Measurements from ENCODE around the gene MGAT1. TPM values are rescaled to one million over a fixed set of nuclear protein-coding genes. Genes with fewer than 3 reads are reported as not detected.
A peak's percentile ranks its signal among the peaks of the same experiment; 100 is the strongest.

MGAT1 gene
- total RNA-seq, 1 experiment from 2014 or later, result 28.6 TPM

DNA sequence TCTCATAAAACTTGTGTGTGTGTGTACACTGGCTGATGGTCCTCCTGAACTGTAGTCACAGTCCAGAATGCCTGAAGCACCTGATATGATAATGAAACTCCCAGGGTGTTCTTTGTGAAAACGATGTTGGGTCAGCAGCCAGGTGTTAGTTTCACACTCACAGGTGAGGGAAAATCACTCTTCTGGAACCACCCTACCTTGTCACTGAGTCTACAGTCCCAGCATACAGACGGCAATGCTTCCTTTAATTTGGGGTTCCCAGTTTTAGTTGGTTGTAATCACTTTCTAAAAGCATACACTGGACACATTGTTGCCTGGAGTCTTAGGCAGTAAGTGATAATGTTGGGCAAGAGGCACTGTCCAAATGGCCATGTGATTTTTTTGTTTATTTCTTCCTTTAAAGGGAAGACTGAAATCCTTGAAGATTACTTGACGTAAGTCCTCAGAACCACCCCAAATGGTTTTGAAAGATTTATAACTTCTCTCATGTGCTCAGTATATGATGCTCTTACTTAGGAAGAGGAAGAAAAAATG is 18.2 kb upstream of the MGAT1 start:
- Histone ChIP-seq H3K9me3 (ENCODE audit: low read length) (no peaks in the 10 kb centered on the region), H3K9ac (ENCODE audit: low read length) (no peak overlapping the region), H4K20me1 (ENCODE audit: insufficient read depth, low read depth, low read length) (no peaks in the 10 kb centered on the region), H2AFZ (ENCODE audit: low read length) (no peak overlapping the region), H3K4me3 (ENCODE audit: low read length) (no peak overlapping the region), H3K27ac (ENCODE audit: low read length) (no peak overlapping the region), H3K27me3 (ENCODE audit: low read length) (no peaks in the 10 kb centered on the region), H3K36me3 (ENCODE audit: insufficient read depth, low read length) (no peaks in the 10 kb centered on the region), H3K4me1 (ENCODE audit: low read length) (peaks cover 13% of the 10 kb centered on the region), H3K4me2 (ENCODE audit: low read depth, low read length, poor library complexity, severe bottlenecking) (no peak overlapping the region), H3K9me2 (replicated peaks; ENCODE audit: insufficient read depth, low read length) (no peaks in the 10 kb centered on the region), H3K79me2 (ENCODE audit: low read length) (no peaks in the 10 kb centered on the region)
- no peak for DNase-seq

DNA sequence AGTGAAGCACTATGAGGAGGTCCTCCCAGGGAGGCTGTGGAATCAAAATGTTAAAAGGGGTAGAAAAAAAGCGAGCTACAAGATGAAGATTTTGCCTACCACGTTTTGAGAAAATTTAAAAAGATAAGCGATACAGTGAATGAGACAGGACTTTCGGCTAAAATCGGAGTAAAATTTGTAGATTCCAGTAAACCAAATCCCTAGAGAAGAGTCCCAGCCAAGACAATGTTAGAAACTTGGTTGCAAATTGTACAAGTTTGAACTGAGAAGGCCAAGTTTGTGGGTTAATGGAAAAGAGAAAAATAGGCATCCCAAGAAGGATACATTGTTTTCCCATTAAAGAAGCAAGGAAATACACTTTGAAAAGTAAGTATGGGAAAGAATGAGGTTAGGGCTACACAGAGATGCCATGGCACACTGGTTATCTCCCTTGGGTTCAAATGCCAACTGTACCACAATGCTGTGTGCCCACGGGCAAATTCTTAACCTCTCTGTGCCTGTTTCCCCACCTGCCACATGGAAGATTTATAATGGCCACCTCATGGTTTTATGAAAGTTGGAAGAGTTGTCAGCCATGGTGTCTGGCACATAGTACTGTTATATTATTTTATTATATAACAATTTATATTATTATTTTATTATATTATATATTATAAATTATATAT is 16.2 kb upstream of the MGAT1 start:
- H2AFZ ChIP-seq (ENCODE audit: low read length), result no peak overlapping the region
- no peak for DNase-seq
- no peaks in the 10 kb centered on the region for H3K9me2 ChIP-seq (replicated peaks; ENCODE audit: insufficient read depth, low read length)
- H4K20me1 ChIP-seq (ENCODE audit: insufficient read depth, low read depth, low read length), result no peaks in the 10 kb centered on the region
- H3K4me3 ChIP-seq (ENCODE audit: low read length), result no peak overlapping the region
- no peaks in the 10 kb centered on the region for H3K36me3 ChIP-seq (ENCODE audit: insufficient read depth, low read length)
- H3K79me2 ChIP-seq (ENCODE audit: low read length), result no peaks in the 10 kb centered on the region
- no peaks in the 10 kb centered on the region for H3K27me3 ChIP-seq (ENCODE audit: low read length)
- H3K4me2 ChIP-seq (ENCODE audit: low read depth, low read length, poor library complexity, severe bottlenecking), result no peak overlapping the region
- H3K9me3 ChIP-seq (ENCODE audit: low read length), result no peaks in the 10 kb centered on the region
- no peak overlapping the region for H3K9ac ChIP-seq (ENCODE audit: low read length)
- no peak overlapping the region for H3K27ac ChIP-seq (ENCODE audit: low read length)
- H3K4me1 ChIP-seq (ENCODE audit: low read length), result peaks cover 15% of the 10 kb centered on the region

DNA sequence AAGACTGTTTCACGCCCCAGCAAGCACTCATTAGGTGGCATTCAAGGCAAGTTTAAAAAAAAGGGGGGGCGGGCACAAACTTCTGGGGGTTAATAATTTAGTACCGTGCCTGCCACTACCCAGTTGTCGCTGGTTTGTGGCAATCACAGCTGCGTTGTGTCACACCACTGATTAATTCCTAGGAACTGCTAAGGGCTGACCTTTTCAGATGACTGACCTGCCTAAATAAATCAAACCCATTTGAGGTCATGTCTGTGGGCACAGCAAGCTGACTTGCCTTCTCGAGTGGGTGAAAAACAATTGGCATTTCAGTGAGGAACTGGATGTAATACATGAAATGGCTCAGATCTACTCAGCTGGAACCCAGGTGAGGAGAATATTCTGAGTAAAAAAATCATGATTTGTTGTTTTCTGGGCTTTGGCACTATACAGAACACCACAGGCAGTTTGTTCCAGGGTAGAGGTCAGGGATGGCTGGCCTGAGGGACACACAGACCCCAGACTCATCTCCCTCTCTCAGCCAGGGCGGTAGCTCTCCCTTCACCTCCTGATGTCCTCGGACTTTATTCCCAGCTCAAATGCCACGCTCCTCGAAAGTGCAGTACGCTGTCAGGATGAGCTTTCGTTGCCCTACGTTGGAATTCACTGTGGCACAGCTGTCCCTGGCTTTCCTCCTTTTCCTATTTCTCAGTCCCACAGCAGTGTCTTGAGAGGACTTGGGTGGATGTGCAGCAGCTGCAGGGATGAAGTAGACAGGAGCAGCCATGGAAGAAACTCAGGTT is 15.5 kb upstream of the MGAT1 start:
- Histone ChIP-seq H2AFZ (ENCODE audit: low read length) (no peak overlapping the region), H3K4me3 (ENCODE audit: low read length) (no peak overlapping the region), H3K4me2 (ENCODE audit: low read depth, low read length, poor library complexity, severe bottlenecking) (peak overlapping the region; percentile 4)

DNA sequence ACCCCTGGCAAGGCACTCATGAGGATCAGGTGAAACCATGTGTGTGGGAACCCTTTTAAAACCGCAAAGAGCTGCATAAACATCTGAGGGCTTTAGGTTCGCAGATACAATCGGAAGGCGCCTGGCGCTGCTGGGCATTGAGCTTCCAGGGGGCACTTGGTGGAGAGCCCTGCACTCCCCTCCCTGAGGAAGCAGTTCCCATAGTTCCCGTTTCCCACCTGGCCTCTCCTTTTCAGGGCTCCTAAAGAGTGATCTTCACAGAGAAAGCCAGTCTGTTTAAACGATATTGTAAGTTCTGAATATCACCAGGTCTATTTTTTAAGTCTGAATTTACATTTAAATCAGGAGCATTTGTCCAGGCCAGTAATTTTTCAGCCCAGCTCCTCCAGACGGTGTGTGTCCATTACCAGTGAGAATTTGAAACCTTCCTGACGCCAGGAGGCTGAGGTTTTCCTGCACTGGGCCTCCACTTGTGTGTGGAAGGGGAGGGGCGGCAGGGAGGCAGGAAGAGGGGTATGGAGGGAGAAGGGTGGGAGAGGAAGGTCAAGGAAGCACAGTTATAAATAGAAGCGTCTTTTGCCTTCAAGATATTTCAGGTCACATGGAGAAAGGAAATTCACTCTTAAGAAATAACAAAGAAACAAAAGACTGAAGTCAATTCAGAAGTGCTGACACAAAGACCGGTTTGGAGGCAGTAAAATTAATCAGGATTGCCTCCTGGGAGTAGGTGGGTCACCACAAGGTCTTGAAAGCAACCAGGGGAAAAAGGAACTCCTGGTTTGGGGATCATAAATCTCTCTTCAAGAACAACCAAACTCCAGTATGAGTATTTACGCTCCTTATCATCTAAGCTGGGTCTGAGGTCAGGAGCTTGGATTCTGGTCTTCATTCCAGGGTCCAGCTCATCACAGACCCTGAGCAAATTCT is 14.3 kb upstream of the MGAT1 start:
- no peaks in the 10 kb centered on the region for H3K79me2 ChIP-seq (ENCODE audit: low read length)
- peak overlapping the region; percentile 13; the same call in 1 of the 2 replicates for H3K9ac ChIP-seq (ENCODE audit: low read length)
- peaks cover 15% of the 10 kb centered on the region for H3K4me1 ChIP-seq (ENCODE audit: low read length)
- no peak overlapping the region for H3K4me2 ChIP-seq (ENCODE audit: low read depth, low read length, poor library complexity, severe bottlenecking)
- peak overlapping the region; percentile 70; the same call in 1 of the 2 replicates for H2AFZ ChIP-seq (ENCODE audit: low read length)
- H3K27ac ChIP-seq (ENCODE audit: low read length), result no peak overlapping the region
- H3K36me3 ChIP-seq (ENCODE audit: insufficient read depth, low read length), result no peaks in the 10 kb centered on the region
- no peaks in the 10 kb centered on the region for H4K20me1 ChIP-seq (ENCODE audit: insufficient read depth, low read depth, low read length)
- H3K27me3 ChIP-seq (ENCODE audit: low read length), result no peaks in the 10 kb centered on the region
- H3K9me2 ChIP-seq (replicated peaks; ENCODE audit: insufficient read depth, low read length), result no peaks in the 10 kb centered on the region
- H3K9me3 ChIP-seq (ENCODE audit: low read length), result no peaks in the 10 kb centered on the region
- H3K4me3 ChIP-seq (ENCODE audit: low read length), result no peak overlapping the region
- DNase-seq, result no peak

More for the DNA sequence above, 15.5 kb upstream of the MGAT1 start:
- H3K9ac ChIP-seq (ENCODE audit: low read length), result no peak overlapping the region
- no peak for DNase-seq
- no peaks in the 10 kb centered on the region for H3K27me3 ChIP-seq (ENCODE audit: low read length)
- no peaks in the 10 kb centered on the region for H3K9me3 ChIP-seq (ENCODE audit: low read length)
- no peaks in the 10 kb centered on the region for H3K36me3 ChIP-seq (ENCODE audit: insufficient read depth, low read length)
- H3K9me2 ChIP-seq (replicated peaks; ENCODE audit: insufficient read depth, low read length), result no peaks in the 10 kb centered on the region
- H3K79me2 ChIP-seq (ENCODE audit: low read length), result no peaks in the 10 kb centered on the region
- peaks cover 15% of the 10 kb centered on the region for H3K4me1 ChIP-seq (ENCODE audit: low read length)
- H3K27ac ChIP-seq (ENCODE audit: low read length), result no peak overlapping the region
- no peaks in the 10 kb centered on the region for H4K20me1 ChIP-seq (ENCODE audit: insufficient read depth, low read depth, low read length)

DNA sequence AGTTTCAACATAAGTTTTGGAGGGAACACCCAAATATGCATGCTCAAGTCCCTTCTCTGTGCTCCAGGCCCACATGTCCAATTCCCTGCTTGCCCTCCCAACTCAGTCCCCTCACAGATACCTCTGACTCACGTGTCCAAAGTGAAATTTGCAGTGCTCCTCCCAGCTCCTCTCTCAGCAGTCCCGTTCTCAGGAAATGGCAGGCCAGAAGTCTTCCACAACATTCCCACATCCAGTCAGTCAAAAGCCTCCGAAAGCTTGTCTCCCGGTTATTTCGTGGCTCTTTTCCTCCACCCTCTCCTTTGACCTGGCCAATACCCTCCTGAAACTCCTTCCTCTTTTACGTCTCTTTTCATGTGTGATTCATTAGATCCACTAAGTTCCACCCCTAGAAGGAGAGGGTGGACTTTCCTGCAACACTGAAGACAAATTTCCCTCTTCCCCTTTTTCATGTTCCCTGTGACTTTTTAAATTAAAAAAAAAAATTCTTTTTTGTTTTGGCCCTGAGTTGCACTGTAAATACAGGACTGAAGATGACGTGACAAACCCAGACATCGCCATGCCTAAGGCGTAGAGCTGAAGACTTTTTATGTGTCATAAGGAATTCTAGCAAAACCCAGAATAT is 12.8 kb upstream of the MGAT1 start:
- Histone ChIP-seq H2AFZ (ENCODE audit: low read length) (no peak overlapping the region), H3K9me3 (ENCODE audit: low read length) (no peaks in the 10 kb centered on the region), H4K20me1 (ENCODE audit: insufficient read depth, low read depth, low read length) (no peaks in the 10 kb centered on the region), H3K4me3 (ENCODE audit: low read length) (no peak overlapping the region), H3K9ac (ENCODE audit: low read length) (no peak overlapping the region), H3K27ac (ENCODE audit: low read length) (no peak overlapping the region), H3K4me2 (ENCODE audit: low read depth, low read length, poor library complexity, severe bottlenecking) (no peak overlapping the region), H3K79me2 (ENCODE audit: low read length) (no peaks in the 10 kb centered on the region), H3K36me3 (ENCODE audit: insufficient read depth, low read length) (no peaks in the 10 kb centered on the region), H3K9me2 (replicated peaks; ENCODE audit: insufficient read depth, low read length) (no peaks in the 10 kb centered on the region), H3K4me1 (ENCODE audit: low read length) (peaks cover 27% of the 10 kb centered on the region), H3K27me3 (ENCODE audit: low read length) (no peaks in the 10 kb centered on the region)
- no peak for DNase-seq

DNA sequence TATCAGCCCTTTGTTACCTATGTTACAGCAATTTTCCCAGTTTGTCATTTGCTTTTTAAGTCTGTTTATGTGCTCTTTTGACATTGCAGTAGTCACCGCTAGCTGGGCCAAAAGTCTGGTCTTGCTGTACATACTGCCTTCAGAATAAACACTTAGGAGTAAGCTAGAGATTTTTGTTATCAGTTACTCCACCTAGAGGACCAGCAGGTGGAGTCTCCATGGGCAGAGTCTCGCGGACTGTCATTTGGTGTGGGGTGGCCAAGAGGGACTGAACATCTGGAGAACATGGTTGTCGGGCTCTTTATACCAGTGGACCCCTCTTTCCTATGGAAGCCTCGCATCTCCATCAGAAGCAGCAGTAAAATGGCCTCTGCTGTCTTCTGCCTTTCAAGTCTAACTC is 10.8 kb upstream of the MGAT1 start:
- no peak overlapping the region for H3K9ac ChIP-seq (ENCODE audit: low read length)
- no peak overlapping the region for H3K4me2 ChIP-seq (ENCODE audit: low read depth, low read length, poor library complexity, severe bottlenecking)
- no peaks in the 10 kb centered on the region for H3K9me3 ChIP-seq (ENCODE audit: low read length)
- no peaks in the 10 kb centered on the region for H3K36me3 ChIP-seq (ENCODE audit: insufficient read depth, low read length)
- H2AFZ ChIP-seq (ENCODE audit: low read length), result no peak overlapping the region
- H3K79me2 ChIP-seq (ENCODE audit: low read length), result peaks cover 11% of the 10 kb centered on the region
- H3K27ac ChIP-seq (ENCODE audit: low read length), result no peak overlapping the region
- DNase-seq, result no peak
- H3K4me1 ChIP-seq (ENCODE audit: low read length), result peaks cover 38% of the 10 kb centered on the region
- no peaks in the 10 kb centered on the region for H3K27me3 ChIP-seq (ENCODE audit: low read length)
- no peak overlapping the region for H3K4me3 ChIP-seq (ENCODE audit: low read length)
- H4K20me1 ChIP-seq (ENCODE audit: insufficient read depth, low read depth, low read length), result 0 out of 2 replicates have a peak, but pooled peaks cover 2% of the 10 kb centered on the region
- H3K9me2 ChIP-seq (replicated peaks; ENCODE audit: insufficient read depth, low read length), result no peaks in the 10 kb centered on the region

DNA sequence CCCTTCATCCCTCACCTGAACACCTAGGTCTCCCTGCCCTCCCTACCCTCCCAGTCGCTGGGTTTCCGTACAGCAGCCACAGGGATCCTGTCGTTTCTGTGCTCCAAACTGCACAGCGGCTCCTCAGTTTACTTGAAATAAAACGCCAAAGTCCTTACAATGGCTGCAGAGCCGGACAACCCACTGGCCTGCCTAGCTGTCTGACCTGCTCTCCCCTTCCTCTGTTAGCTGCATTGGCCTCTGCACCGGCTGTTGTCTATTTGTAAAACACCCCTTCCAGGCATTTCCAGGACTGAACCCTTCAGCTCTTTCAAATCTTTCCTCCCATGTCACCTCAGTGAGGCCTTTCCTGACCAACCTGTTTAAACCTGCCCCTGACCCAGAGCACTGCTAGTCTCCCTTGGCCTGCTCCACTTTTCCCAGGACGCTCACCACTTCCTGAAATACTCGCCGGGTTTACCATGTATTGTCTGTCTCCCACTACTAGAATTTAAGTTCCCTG is 9.1 kb upstream of the MGAT1 start:
- Histone ChIP-seq H3K27me3 (ENCODE audit: low read length) (no peaks in the 10 kb centered on the region), H3K4me3 (ENCODE audit: low read length) (peak overlapping the region; percentile 93; the same call in 1 of the 2 replicates), H3K79me2 (ENCODE audit: low read length) (peaks cover 18% of the 10 kb centered on the region), H3K36me3 (ENCODE audit: insufficient read depth, low read length) (no peaks in the 10 kb centered on the region), H3K9me2 (replicated peaks; ENCODE audit: insufficient read depth, low read length) (no peaks in the 10 kb centered on the region), H2AFZ (ENCODE audit: low read length) (no peak overlapping the region), H3K4me1 (ENCODE audit: low read length) (peaks cover 44% of the 10 kb centered on the region), H3K9ac (ENCODE audit: low read length) (peak overlapping the region; percentile 97), H3K27ac (ENCODE audit: low read length) (no peak overlapping the region), H3K9me3 (ENCODE audit: low read length) (no peaks in the 10 kb centered on the region), H3K4me2 (ENCODE audit: low read depth, low read length, poor library complexity, severe bottlenecking) (peak overlapping the region; percentile 100), H4K20me1 (ENCODE audit: insufficient read depth, low read depth, low read length) (peaks cover 5% of the 10 kb centered on the region; the same call in 1 of the 2 replicates)
- no peak for DNase-seq
